ENCODE results near the gene NCAPH2. TPM values are rescaled to one million over a fixed set of nuclear protein-coding genes. Genes with fewer than 3 reads are reported as not detected.

The NCAPH2 gene
- polyA plus RNA-seq, 3 donors: 23.6 to 35.0 (median 31.3) TPM

GRCh38 chr22:50553310-50553709, 45.3 kb downstream of the NCAPH2 start:
- 76 to 88% (median 85%) methylated on average over 8 of the region's 8 CpGs for WGBS, 3 donors
- H3K27ac ChIP-seq (ENCODE audit: low read depth, low read length): no peak overlapping the region

- WGBS, 3 donors: 74 to 86% (median 85%) methylated on average over 5 of the region's 5 CpGs
These were observed 48.7 kb downstream of the NCAPH2 start for GRCh38 chr22:50556703-50557102.

GRCh38 chr22:50560034-50560433, 52.0 kb downstream of the NCAPH2 start:
- WGBS, 3 donors: 75 to 91% (median 87%) methylated on average over 3 of the region's 3 CpGs
- no peak overlapping the region for H3K27ac ChIP-seq (ENCODE audit: low read depth, low read length)

More at GRCh38 chr22:50556703-50557102, 48.7 kb downstream of the NCAPH2 start:
- no peak overlapping the region for H3K27ac ChIP-seq (ENCODE audit: low read depth, low read length)

- H3K27ac ChIP-seq (ENCODE audit: low read depth, low read length): no peak overlapping the region
- WGBS, 3 donors: 77 to 85% (median 83%) methylated on average over 26 to 29 of the region's 34 CpGs
These were observed 53.7 kb downstream of the NCAPH2 start for GRCh38 chr22:50561401-50562358.

- H3K27ac ChIP-seq (ENCODE audit: low read depth, low read length): no peak within 1 kb of the TSS
- 1 to 4% (median 4%) methylated on average over 55 to 58 of the region's 61 CpGs for WGBS, 3 donors
These were observed 54.7 kb downstream of the NCAPH2 start, which contains the start of gene SYCE3 for GRCh38 chr22:50562523-50563412. SYCE3 (minus strand) TSS chr22:50562919; CDS start chr22:50556405, 6,514 bp downstream.

GRCh38 chr22:50563413-50564160, 55.6 kb downstream of the NCAPH2 start:
- WGBS, 3 donors: 13 to 34% (median 23%) methylated on average over 17 of the region's 17 CpGs
- no peak overlapping the region for H3K27ac ChIP-seq (ENCODE audit: low read depth, low read length)

GRCh38 chr22:50564289-50564688, 56.3 kb downstream of the NCAPH2 start:
- H3K27ac ChIP-seq (ENCODE audit: low read depth, low read length): no peak overlapping the region
- 70 to 93% (median 80%) methylated on average over 11 of the region's 11 CpGs for WGBS, 3 donors

- H3K27ac ChIP-seq (ENCODE audit: low read depth, low read length): no peak overlapping the region
- WGBS, 3 donors: 90 to 94% (median 92%) methylated on average over 7 of the region's 7 CpGs
These were observed 59.8 kb downstream of the NCAPH2 start for GRCh38 chr22:50567721-50568252.

GRCh38 chr22:50568626-50569025, 60.6 kb downstream of the NCAPH2 start:
- 59 to 91% (median 85%) methylated on average over 7 of the region's 7 CpGs for WGBS, 3 donors
- no peak overlapping the region for H3K27ac ChIP-seq (ENCODE audit: low read depth, low read length)

- H3K27ac ChIP-seq (ENCODE audit: low read depth, low read length): no peak overlapping the region
- 43 to 85% (median 75%) methylated on average over 8 of the region's 8 CpGs for WGBS, 3 donors
These were observed 61.0 kb downstream of the NCAPH2 start for GRCh38 chr22:50569041-50569459.

GRCh38 chr22:50569896-50570535, 62.0 kb downstream of the NCAPH2 start:
- 88 to 95% (median 92%) methylated on average over 13 of the region's 13 CpGs for WGBS, 3 donors
- H3K27ac ChIP-seq (ENCODE audit: low read depth, low read length): no peak overlapping the region

GRCh38 chr22:50570861-50571260, 62.8 kb downstream of the NCAPH2 start:
- WGBS, 3 donors: 91 to 95% (median 94%) methylated on average over 12 of the region's 12 CpGs
- no peak overlapping the region for H3K27ac ChIP-seq (ENCODE audit: low read depth, low read length)

- 82 to 88% (median 87%) methylated on average over 26 of the region's 26 CpGs for WGBS, 3 donors
- no peak overlapping the region for H3K27ac ChIP-seq (ENCODE audit: low read depth, low read length)
These were observed 63.5 kb downstream of the NCAPH2 start for GRCh38 chr22:50571264-50572175.

GRCh38 chr22:50572965-50573364, 64.9 kb downstream of the NCAPH2 start:
- no peak overlapping the region for H3K27ac ChIP-seq (ENCODE audit: low read depth, low read length)
- 93 to 94% (median 94%) methylated on average over 11 of the region's 11 CpGs for WGBS, 3 donors

- 84 to 89% (median 86%) methylated on average over 26 of the region's 26 CpGs for WGBS, 3 donors
- H3K27ac ChIP-seq (ENCODE audit: low read depth, low read length): no peak overlapping the region
These were observed 65.7 kb downstream of the NCAPH2 start for GRCh38 chr22:50573491-50574382.

GRCh38 chr22:50574383-50574755, 66.3 kb downstream of the NCAPH2 start:
- H3K27ac ChIP-seq (ENCODE audit: low read depth, low read length): no peak overlapping the region
- 88 to 92% (median 91%) methylated on average over 11 of the region's 11 CpGs for WGBS, 3 donors
